ENCODE results near the gene AATK. TPM values are rescaled to one million over a fixed set of nuclear protein-coding genes. Genes with fewer than 3 reads are reported as not detected.

AATK gene
- total and polyA plus RNA-seq, 2 of the 13 experiments (the other 11 are each of a cell fraction or from before 2014, with no cell fraction given): 2.9 to 8.4 TPM

- TF ChIP-seq, protein P1, sequence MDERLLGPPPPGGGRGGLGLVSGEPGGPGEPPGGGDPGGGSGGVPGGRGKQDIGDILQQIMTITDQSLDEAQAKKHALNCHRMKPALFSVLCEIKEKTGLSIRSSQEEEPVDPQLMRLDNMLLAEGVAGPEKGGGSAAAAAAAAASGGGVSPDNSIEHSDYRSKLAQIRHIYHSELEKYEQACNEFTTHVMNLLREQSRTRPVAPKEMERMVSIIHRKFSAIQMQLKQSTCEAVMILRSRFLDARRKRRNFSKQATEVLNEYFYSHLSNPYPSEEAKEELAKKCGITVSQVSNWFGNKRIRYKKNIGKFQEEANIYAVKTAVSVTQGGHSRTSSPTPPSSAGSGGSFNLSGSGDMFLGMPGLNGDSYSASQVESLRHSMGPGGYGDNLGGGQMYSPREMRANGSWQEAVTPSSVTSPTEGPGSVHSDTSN (CRISPR knock-in tag; IDR thresholded peaks at IDR 0.05): no peak
- TF ChIP-seq CBX5 (CRISPR knock-in tag; IDR thresholded peaks at IDR 0.05; ENCODE audit: borderline replicate concordance): peak; percentile 35; the same call in 1 of the 2 replicates
- TF ChIP-seq ZNF878 (CRISPR knock-in tag; IDR thresholded peaks at IDR 0.05): no peak
- no peak for TF ChIP-seq ZMAT5 (CRISPR knock-in tag; IDR thresholded peaks at IDR 0.05; ENCODE audit: borderline replicate concordance, low read depth)
- TF ChIP-seq ZNF33A (CRISPR knock-in tag; IDR thresholded peaks at IDR 0.05; ENCODE audit: borderline replicate concordance): no peak
- no peak for TF ChIP-seq SMC3 (IDR thresholded peaks at IDR 0.05; ENCODE audit: low read length)
- TF ChIP-seq HOXA3 (CRISPR knock-in tag; IDR thresholded peaks at IDR 0.05): peak; percentile 62; the same call in 1 of the 2 replicates
- no peak for TF ChIP-seq KLF13 (CRISPR knock-in tag; IDR thresholded peaks at IDR 0.05)
- no peak for TF ChIP-seq MTA3 (CRISPR knock-in tag; IDR thresholded peaks at IDR 0.05)
- no peak for TF ChIP-seq PCBP2 (optimal IDR thresholded peaks at IDR 0.05; ENCODE audit: low read depth, low read length, poor library complexity, severe bottlenecking)
- no peak for TF ChIP-seq ISL2 (CRISPR knock-in tag; IDR thresholded peaks at IDR 0.05)
- TF ChIP-seq NFRKB (IDR thresholded peaks at IDR 0.05): no peak
- TF ChIP-seq ZNF362 (CRISPR knock-in tag; IDR thresholded peaks at IDR 0.05; ENCODE audit: borderline replicate concordance): peak; percentile 9; the same call in 1 of the 2 replicates
- no peak for TF ChIP-seq EHMT2 (IDR thresholded peaks at IDR 0.05; ENCODE audit: borderline replicate concordance, low read depth, low read length)
- peak; percentile 87 for TF ChIP-seq EED (CRISPR knock-in tag; IDR thresholded peaks at IDR 0.05)
- 0 out of 2 replicates have a peak, but pooled peaks have one; percentile 15 for TF ChIP-seq ZHX1 (CRISPR knock-in tag; IDR thresholded peaks at IDR 0.05; ENCODE audit: low read depth)
- TF ChIP-seq MEF2D (CRISPR knock-in tag; IDR thresholded peaks at IDR 0.05): peak; percentile 4; the same call in 1 of the 2 replicates
- no peak for TF ChIP-seq JUNB (CRISPR knock-in tag; IDR thresholded peaks at IDR 0.05; ENCODE audit: borderline replicate concordance)
- TF ChIP-seq CREM (IDR thresholded peaks at IDR 0.05): peak; percentile 44; the same call in 1 of the 2 replicates
- TF ChIP-seq CREM (CRISPR knock-in tag; IDR thresholded peaks at IDR 0.05): no peak
- TF ChIP-seq ETV6 (CRISPR knock-in tag; conservative IDR thresholded peaks at IDR 0.05): peak; percentile 32; the same call in 1 of the 2 replicates
- TF ChIP-seq RELA (CRISPR knock-in tag; IDR thresholded peaks at IDR 0.05): no peak
- TF ChIP-seq ZNF317 (CRISPR knock-in tag; IDR thresholded peaks at IDR 0.05): peak; percentile 55; the same call in 1 of the 2 replicates
- TF ChIP-seq GTF2F1 (IDR thresholded peaks at IDR 0.05; ENCODE audit: low read length): no peak
- TF ChIP-seq ZNF543 (CRISPR knock-in tag; IDR thresholded peaks at IDR 0.05): no peak
- no peak for TF ChIP-seq ZNF569 (CRISPR knock-in tag; IDR thresholded peaks at IDR 0.05; ENCODE audit: borderline replicate concordance)
Measured at GRCh38 chr17:81164371-81165245, 1.4 kb downstream of the AATK start (continued).

Data from HepG2 (cell line).